ENCODE data around the gene BACH2.

Gene BACH2

GRCh38 chr6:90184334-90185298 lies 112.0 kb downstream of the BACH2 start:
- Mint-ChIP-seq H3K27me3 (no peaks in the 10 kb centered on the region), H3K9me3 (peaks cover 3% of the 10 kb centered on the region), H3K36me3 (peaks cover 6% of the 10 kb centered on the region), H3K4me1 (peaks cover 44% of the 10 kb centered on the region), H3K4me3 (peak overlapping the region; percentile 47), H3K27ac (peak overlapping the region; percentile 83)
- ATAC-seq = peak; percentile 28

DNA sequence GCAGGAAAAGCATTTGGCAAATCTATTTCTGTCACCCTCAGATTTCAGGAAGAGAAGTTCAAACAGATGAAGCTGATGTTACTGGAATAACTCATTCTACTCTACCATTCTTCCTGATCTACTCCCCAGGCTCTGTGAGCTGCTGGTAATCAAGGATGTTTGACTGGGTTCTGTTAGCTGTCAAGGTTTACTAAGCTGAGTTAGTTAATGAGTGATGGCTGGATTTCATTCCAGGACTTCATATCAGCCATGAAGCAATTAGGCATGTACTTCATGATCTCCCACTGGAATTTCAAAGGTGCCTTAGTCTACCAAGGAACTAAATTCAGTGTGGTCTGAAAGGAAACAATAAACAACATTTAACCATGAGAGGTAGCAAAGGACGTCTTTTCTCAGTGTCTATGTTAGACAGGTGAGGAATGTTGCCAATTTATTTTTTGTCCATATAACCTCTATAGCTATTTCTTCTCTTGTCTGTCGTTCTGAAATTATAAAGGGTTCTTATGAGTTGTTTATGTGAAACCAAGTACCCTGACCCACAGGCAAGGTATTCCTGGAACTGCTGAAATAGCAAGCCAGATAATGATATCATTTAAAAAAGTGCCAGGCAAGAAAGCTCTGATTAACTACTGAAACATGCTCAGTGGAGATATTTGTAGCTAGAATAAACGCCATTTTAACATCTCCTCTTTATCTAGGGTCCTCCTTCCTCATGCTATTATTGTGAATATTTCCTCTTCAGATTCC lies 112.9 kb downstream of the BACH2 start:
- Mint-ChIP-seq H3K27me3 (no peaks in the 10 kb centered on the region), H3K4me3 (peak overlapping the region; percentile 47), H3K27ac (peak overlapping the region; percentile 83), H3K36me3 (peaks cover 6% of the 10 kb centered on the region), H3K4me1 (peaks cover 47% of the 10 kb centered on the region), H3K9me3 (peaks cover 3% of the 10 kb centered on the region)
- ATAC-seq = no peak

- H3K36me3 Mint-ChIP-seq = peaks cover 6% of the 10 kb centered on the region
- H3K4me1 Mint-ChIP-seq = peaks cover 58% of the 10 kb centered on the region
- H3K27me3 Mint-ChIP-seq = no peaks in the 10 kb centered on the region
- H3K9me3 Mint-ChIP-seq = peaks cover 3% of the 10 kb centered on the region
- peak overlapping the region; percentile 61 for H3K27ac Mint-ChIP-seq
- ATAC-seq = no peak
- no peak overlapping the region for H3K4me3 Mint-ChIP-seq
These were observed 116.1 kb downstream of the BACH2 start for GRCh38 chr6:90180526-90180925.

DNA sequence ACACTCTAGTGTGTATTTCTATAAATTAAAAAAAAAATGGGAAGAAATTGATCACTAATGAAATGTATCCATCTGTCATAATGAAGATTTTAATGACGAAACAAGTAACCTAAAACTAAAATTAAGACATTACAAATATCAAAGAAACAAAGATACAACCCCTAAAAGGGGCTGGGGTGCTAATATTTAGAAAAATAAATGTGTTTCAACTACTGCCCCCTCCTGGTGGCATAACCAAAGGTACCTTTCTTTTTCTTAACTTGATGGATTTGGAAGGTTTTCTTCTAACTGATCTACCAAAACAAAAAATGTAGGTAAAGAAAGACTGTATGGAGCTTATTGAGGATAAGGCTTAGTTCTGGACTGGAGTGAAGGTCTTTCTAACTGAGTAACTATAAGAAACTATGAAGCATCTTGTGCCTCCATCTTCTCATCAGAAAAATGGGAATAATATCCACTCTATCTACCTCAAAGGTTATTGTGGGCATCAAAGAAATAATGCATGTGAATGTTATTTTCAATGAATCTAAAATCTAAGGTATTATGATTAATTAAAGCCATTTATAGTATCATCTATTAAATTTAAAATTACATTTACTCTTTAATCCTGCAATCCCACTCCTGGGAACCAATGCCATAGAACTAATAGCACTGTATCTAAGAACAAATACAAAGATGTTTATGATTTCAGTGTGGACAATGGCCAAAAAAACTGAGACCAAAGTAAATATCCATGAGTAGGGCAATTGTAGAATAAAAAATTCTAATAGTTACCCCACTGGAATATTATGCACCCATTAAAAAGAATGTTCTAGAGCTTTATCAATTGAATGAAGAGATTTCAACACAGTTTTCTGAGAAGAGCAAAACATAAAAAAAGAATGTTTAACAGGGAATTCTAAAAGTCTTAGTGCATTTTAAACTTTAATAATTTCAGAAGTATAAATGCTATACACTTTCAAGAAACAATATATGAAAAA lies 117.2 kb downstream of the BACH2 start:
- Mint-ChIP-seq H3K4me3 (no peak overlapping the region), H3K27ac (peak overlapping the region; percentile 78), H3K4me1 (peaks cover 62% of the 10 kb centered on the region), H3K36me3 (peaks cover 6% of the 10 kb centered on the region), H3K9me3 (peaks cover 3% of the 10 kb centered on the region), H3K27me3 (no peaks in the 10 kb centered on the region)
- ATAC-seq = no peak

- Mint-ChIP-seq H3K4me1 (peaks cover 57% of the 10 kb centered on the region), H3K36me3 (peaks cover 6% of the 10 kb centered on the region), H3K27ac (peak overlapping the region; percentile 78), H3K4me3 (peak overlapping the region; percentile 68), H3K9me3 (peaks cover 3% of the 10 kb centered on the region), H3K27me3 (no peaks in the 10 kb centered on the region)
- ATAC-seq = no peak
These were observed 118.2 kb downstream of the BACH2 start for GRCh38 chr6:90178384-90178855.

GRCh38 chr6:90177544-90178383 lies 118.9 kb downstream of the BACH2 start:
- Mint-ChIP-seq H3K27ac (peak overlapping the region; percentile 78), H3K4me3 (peak overlapping the region; percentile 68), H3K36me3 (peaks cover 6% of the 10 kb centered on the region), H3K9me3 (peaks cover 3% of the 10 kb centered on the region), H3K27me3 (no peaks in the 10 kb centered on the region), H3K4me1 (peaks cover 64% of the 10 kb centered on the region)
- ATAC-seq = peak; percentile 52

DNA sequence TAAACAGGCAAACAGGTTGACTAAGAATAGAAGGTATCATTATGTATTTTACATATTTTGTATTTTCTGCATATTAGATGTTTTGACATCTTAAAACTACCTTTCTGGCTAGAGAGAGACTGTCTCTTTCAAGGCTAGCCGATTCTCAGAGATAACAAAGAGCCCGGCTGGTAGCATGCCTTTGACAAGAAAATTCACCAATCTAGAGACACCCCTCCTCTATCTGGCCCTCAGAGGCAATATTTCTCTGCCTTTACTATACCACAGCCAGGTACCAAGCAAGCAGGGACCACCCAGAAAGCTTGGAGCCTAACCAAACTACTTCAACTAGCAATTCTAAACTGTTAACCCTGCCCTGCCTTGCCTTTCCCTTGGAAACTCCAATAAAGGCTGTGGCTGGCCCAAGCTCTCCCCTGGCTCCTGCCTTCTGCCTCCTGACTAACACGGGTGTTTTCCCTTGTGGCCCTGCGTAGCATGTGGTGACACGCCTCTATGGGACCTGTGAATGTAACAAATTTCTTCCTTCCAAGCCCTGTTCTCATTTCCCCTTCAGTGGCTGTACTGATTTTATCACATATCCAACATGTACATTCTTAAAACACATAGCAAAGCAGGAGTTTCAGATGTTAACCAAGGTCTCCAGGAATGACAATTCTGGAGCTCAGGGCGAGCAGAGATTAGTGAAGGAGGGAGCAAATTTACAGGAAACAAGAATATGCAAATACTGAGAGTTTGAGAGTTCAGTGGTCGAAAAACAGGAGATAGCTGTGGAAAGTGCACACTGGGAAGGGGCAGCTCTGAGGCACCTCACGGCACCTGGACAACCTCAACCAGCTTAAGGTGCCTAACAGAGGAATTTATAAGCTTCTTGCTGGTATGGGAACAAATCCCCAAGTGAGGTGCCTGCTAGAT lies 120.8 kb downstream of the BACH2 start:
- peak overlapping the region; percentile 78 for H3K27ac Mint-ChIP-seq
- H3K4me3 Mint-ChIP-seq = peak overlapping the region; percentile 45
- no peaks in the 10 kb centered on the region for H3K36me3 Mint-ChIP-seq
- H3K27me3 Mint-ChIP-seq = no peaks in the 10 kb centered on the region
- peaks cover 69% of the 10 kb centered on the region for H3K4me1 Mint-ChIP-seq
- H3K9me3 Mint-ChIP-seq = peaks cover 3% of the 10 kb centered on the region
- peak; percentile 94 for ATAC-seq

GRCh38 chr6:90173262-90173925 lies 123.2 kb downstream of the BACH2 start:
- H3K4me1 Mint-ChIP-seq = peaks cover 70% of the 10 kb centered on the region
- ATAC-seq = no peak
- peak overlapping the region; percentile 75 for H3K27ac Mint-ChIP-seq
- no peaks in the 10 kb centered on the region for H3K27me3 Mint-ChIP-seq
- no peaks in the 10 kb centered on the region for H3K9me3 Mint-ChIP-seq
- peak overlapping the region; percentile 51 for H3K4me3 Mint-ChIP-seq
- H3K36me3 Mint-ChIP-seq = no peaks in the 10 kb centered on the region

DNA sequence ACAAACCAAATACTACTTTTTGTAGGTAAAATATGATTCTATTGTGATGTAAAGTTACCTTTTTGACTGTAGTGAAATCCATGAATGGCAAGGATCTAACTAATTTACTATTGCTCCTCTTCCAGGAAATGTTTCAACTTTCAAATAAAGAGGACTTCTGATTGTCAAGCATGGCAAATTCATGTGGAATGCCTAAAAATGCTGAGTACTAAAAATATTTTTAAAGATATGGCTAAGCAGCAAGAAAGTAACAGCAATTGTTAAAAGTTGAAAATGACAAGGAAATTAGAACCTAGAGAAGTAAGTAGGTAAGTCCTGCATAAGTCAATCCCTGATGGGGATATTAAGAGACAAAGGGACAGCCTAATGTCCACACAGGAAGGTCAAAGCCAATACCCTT lies 126.0 kb downstream of the BACH2 start:
- Mint-ChIP-seq H3K4me1 (peaks cover 42% of the 10 kb centered on the region), H3K27ac (no peak overlapping the region), H3K27me3 (no peaks in the 10 kb centered on the region), H3K4me3 (no peak overlapping the region), H3K9me3 (no peaks in the 10 kb centered on the region), H3K36me3 (no peaks in the 10 kb centered on the region)
- ATAC-seq = no peak

DNA sequence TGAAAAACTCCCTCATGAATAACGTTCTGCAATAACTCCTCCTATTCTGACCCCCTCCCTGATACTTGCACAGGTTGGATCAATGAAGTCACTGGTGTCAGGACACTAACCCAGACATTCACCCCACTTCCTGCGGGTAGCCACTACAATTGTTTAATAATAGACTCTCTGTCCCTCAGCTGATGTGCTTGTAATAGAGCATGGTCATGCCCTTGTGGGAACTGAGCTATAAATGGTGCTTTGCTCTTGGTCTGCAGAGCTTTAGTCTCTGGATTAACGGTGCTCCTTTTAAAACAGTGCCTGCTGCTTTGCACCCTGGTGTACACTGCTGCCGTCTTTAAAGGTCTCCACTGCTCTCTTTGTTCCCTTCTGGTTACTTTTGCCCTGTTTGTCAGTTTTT lies 127.3 kb downstream of the BACH2 start:
- Mint-ChIP-seq H3K4me3 (no peak overlapping the region), H3K9me3 (no peaks in the 10 kb centered on the region), H3K27ac (peak overlapping the region; percentile 42), H3K27me3 (no peaks in the 10 kb centered on the region), H3K4me1 (peaks cover 37% of the 10 kb centered on the region), H3K36me3 (no peaks in the 10 kb centered on the region)
- ATAC-seq = peak; percentile 77

- H3K4me1 Mint-ChIP-seq = peaks cover 41% of the 10 kb centered on the region
- no peak overlapping the region for H3K27ac Mint-ChIP-seq
- H3K27me3 Mint-ChIP-seq = no peaks in the 10 kb centered on the region
- no peak for ATAC-seq
- H3K9me3 Mint-ChIP-seq = no peaks in the 10 kb centered on the region
- no peaks in the 10 kb centered on the region for H3K36me3 Mint-ChIP-seq
- no peak overlapping the region for H3K4me3 Mint-ChIP-seq
These were observed 127.9 kb downstream of the BACH2 start for GRCh38 chr6:90168693-90169131.

- Mint-ChIP-seq H3K4me1 (peaks cover 37% of the 10 kb centered on the region), H3K27ac (no peak overlapping the region), H3K9me3 (no peaks in the 10 kb centered on the region), H3K4me3 (no peak overlapping the region), H3K27me3 (no peaks in the 10 kb centered on the region), H3K36me3 (no peaks in the 10 kb centered on the region)
- ATAC-seq = no peak
These were observed 128.9 kb downstream of the BACH2 start for GRCh38 chr6:90167514-90168379.

Measured in stimulated activated memory B cell treated with anti-CD40 and anti-IgM and Interleukin-4, amounts not matched to agents 10 μg/mL and 1 μg/mL and 100 μg/mL, for 72 hours (primary cell).